GM23338 (cell line): Measurements from ENCODE around the gene OR10G7. TPM values are rescaled to one million over a fixed set of nuclear protein-coding genes. Genes with fewer than 3 reads are reported as not detected.

Experiments
- JUNB ChIP-seq: IDR thresholded peaks from one replicate; pipeline ENCODE4 v1.6.1; 2016; ENCODE audit warnings: antibody characterized with exemption; ENCODE audit not compliant: unreplicated experiment
- POLR2AphosphoS5 ChIP-seq: IDR thresholded peaks from 2 replicates; pipeline ENCODE4 v1.6.1; 2016; ENCODE audit warnings: antibody characterized with exemption, low read depth
- ZNF114 ChIP-seq: fragments of 250-450 bp; sonication (Bioruptor Pico); IDR thresholded peaks from 2 replicates; pipeline ENCODE4 v1.5.0; 2020; ENCODE audit warnings: mild to moderate bottlenecking, moderate library complexity
- polyA plus RNA-seq: library from polyadenylated mRNA; unstranded; fragments of >200 nt; fragmentation: Nextera tagmentation; extraction: Ambion mirVana; gene quantifications from 2 replicates; pipeline ENCODE4 v1.2.1, GENCODE V29; 2016
- total RNA-seq: library from RNA; depleted of rRNA; stranded (reverse); fragments of >200 nt; shearing (Covaris generic); gene quantifications from 2 replicates; pipeline ENCODE4 v1.2.3, GENCODE V29; 2014; rRNA removed
- TF ChIP-seq, protein P1 (sequence below): fragments of 250-450 bp; sonication (Bioruptor Pico); IDR thresholded peaks from 2 replicates; pipeline ENCODE4 v1.5.0; 2020; ENCODE audit warnings: mild to moderate bottlenecking, moderate library complexity
- TF ChIP-seq, protein P2 (sequence below): IDR thresholded peaks from 2 replicates; pipeline ENCODE4 v1.6.1; 2016; ENCODE audit warnings: antibody characterized with exemption

The OR10G7 gene
- total and polyA plus RNA-seq, 2 experiments from 2014 or later = not detected

DNA sequence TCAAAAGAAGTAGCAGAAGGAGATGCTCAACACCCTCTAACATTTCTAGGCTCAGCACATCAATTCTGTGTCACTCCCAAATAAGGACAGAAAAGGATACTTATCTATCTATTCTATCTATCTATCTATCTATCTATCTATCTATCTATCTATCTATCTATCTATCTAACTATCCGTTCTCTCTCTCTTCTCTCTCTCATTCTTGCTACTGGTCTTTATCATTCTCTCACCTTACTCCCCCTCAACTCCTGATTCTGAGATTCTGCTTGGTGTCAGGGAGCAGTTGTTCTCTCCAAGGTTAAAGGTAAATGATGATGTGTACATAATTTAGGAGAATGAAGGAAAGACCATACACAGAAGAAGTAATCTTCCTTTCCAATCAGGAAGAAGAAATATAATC lies 46.0 kb downstream of the OR10G7 start, which contains the start of gene OR10G6 (continued):
- TF ChIP-seq, protein P1, sequence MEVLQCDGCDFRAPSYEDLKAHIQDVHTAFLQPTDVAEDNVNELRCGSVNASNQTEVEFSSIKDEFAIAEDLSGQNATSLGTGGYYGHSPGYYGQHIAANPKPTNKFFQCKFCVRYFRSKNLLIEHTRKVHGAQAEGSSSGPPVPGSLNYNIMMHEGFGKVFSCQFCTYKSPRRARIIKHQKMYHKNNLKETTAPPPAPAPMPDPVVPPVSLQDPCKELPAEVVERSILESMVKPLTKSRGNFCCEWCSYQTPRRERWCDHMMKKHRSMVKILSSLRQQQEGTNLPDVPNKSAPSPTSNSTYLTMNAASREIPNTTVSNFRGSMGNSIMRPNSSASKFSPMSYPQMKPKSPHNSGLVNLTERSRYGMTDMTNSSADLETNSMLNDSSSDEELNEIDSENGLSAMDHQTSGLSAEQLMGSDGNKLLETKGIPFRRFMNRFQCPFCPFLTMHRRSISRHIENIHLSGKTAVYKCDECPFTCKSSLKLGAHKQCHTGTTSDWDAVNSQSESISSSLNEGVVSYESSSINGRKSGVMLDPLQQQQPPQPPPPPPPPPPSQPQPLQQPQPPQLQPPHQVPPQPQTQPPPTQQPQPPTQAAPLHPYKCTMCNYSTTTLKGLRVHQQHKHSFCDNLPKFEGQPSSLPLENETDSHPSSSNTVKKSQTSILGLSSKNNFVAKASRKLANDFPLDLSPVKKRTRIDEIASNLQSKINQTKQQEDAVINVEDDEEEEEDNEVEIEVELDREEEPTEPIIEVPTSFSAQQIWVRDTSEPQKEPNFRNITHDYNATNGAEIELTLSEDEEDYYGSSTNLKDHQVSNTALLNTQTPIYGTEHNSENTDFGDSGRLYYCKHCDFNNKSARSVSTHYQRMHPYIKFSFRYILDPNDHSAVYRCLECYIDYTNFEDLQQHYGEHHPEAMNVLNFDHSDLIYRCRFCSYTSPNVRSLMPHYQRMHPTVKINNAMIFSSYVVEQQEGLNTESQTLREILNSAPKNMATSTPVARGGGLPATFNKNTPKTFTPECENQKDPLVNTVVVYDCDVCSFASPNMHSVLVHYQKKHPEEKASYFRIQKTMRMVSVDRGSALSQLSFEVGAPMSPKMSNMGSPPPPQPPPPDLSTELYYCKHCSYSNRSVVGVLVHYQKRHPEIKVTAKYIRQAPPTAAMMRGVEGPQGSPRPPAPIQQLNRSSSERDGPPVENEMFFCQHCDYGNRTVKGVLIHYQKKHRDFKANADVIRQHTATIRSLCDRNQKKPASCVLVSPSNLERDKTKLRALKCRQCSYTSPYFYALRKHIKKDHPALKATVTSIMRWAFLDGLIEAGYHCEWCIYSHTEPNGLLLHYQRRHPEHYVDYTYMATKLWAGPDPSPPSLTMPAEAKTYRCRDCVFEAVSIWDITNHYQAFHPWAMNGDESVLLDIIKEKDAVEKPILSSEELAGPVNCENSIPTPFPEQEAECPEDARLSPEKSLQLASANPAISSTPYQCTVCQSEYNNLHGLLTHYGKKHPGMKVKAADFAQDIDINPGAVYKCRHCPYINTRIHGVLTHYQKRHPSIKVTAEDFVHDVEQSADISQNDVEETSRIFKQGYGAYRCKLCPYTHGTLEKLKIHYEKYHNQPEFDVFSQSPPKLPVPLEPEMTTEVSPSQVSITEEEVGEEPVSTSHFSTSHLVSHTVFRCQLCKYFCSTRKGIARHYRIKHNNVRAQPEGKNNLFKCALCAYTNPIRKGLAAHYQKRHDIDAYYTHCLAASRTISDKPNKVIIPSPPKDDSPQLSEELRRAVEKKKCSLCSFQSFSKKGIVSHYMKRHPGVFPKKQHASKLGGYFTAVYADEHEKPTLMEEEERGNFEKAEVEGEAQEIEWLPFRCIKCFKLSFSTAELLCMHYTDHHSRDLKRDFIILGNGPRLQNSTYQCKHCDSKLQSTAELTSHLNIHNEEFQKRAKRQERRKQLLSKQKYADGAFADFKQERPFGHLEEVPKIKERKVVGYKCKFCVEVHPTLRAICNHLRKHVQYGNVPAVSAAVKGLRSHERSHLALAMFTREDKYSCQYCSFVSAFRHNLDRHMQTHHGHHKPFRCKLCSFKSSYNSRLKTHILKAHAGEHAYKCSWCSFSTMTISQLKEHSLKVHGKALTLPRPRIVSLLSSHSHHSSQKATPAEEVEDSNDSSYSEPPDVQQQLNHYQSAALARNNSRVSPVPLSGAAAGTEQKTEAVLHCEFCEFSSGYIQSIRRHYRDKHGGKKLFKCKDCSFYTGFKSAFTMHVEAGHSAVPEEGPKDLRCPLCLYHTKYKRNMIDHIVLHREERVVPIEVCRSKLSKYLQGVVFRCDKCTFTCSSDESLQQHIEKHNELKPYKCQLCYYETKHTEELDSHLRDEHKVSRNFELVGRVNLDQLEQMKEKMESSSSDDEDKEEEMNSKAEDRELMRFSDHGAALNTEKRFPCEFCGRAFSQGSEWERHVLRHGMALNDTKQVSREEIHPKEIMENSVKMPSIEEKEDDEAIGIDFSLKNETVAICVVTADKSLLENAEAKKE (CRISPR knock-in tag) = no peak
- TF ChIP-seq, protein P2, sequence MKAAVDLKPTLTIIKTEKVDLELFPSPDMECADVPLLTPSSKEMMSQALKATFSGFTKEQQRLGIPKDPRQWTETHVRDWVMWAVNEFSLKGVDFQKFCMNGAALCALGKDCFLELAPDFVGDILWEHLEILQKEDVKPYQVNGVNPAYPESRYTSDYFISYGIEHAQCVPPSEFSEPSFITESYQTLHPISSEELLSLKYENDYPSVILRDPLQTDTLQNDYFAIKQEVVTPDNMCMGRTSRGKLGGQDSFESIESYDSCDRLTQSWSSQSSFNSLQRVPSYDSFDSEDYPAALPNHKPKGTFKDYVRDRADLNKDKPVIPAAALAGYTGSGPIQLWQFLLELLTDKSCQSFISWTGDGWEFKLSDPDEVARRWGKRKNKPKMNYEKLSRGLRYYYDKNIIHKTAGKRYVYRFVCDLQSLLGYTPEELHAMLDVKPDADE = no peak
- no peak for TF ChIP-seq POLR2AphosphoS5
- TF ChIP-seq ZNF114 (CRISPR knock-in tag) = no peak
- TF ChIP-seq JUNB = no peak

Other genes starting within 250 kb of the OR10G7 start
- gene OR6M1, start 235.0 kb downstream of the OR10G7 start, total RNA-seq = not detected in 2 replicates
- not detected in 2 replicates for gene OR6M1, start 235.0 kb downstream of the OR10G7 start, polyA plus RNA-seq
- gene TMEM225, start 155.7 kb downstream of the OR10G7 start, total RNA-seq = not detected in 2 replicates
- gene TMEM225, start 155.7 kb downstream of the OR10G7 start, polyA plus RNA-seq = not detected in 2 replicates
- 0.14 and 0.74 TPM in 2 replicates for gene OR8D4, start 139.2 kb downstream of the OR10G7 start, total RNA-seq
- not detected in 2 replicates for gene OR8D4, start 139.2 kb downstream of the OR10G7 start, polyA plus RNA-seq
- not detected in 2 replicates for gene OR4D5, start 101.7 kb downstream of the OR10G7 start, total RNA-seq
- not detected in 2 replicates for gene OR4D5, start 101.7 kb downstream of the OR10G7 start, polyA plus RNA-seq
- not detected in 2 replicates for gene OR6T1, start 97.5 kb downstream of the OR10G7 start, total RNA-seq
- not detected in 2 replicates for gene OR6T1, start 97.5 kb downstream of the OR10G7 start, polyA plus RNA-seq
- not detected in 2 replicates for gene OR10S1, start 63.5 kb downstream of the OR10G7 start, total RNA-seq
- gene OR10S1, start 63.5 kb downstream of the OR10G7 start, polyA plus RNA-seq = not detected in 2 replicates
- not detected in 2 replicates for gene OR10G6, start 46.2 kb downstream of the OR10G7 start, total RNA-seq
- gene OR10G6, start 46.2 kb downstream of the OR10G7 start, polyA plus RNA-seq = not detected in 2 replicates
- gene OR10G4, start 28.3 kb downstream of the OR10G7 start, total RNA-seq = not detected in 2 replicates
- gene OR10G4, start 28.3 kb downstream of the OR10G7 start, polyA plus RNA-seq = not detected in 2 replicates
- not detected in 2 replicates for gene OR10G9, start 18.3 kb downstream of the OR10G7 start, total RNA-seq
- gene OR10G9, start 18.3 kb downstream of the OR10G7 start, polyA plus RNA-seq = not detected in 2 replicates
- not detected in 2 replicates for gene OR10G8, start 14.5 kb downstream of the OR10G7 start, total RNA-seq
- gene OR10G8, start 14.5 kb downstream of the OR10G7 start, polyA plus RNA-seq = not detected in 2 replicates
- 13.5 and 15.2 TPM in 2 replicates for gene VWA5A, start 74.1 kb upstream of the OR10G7 start, total RNA-seq
- 10.0 and 10.4 TPM in 2 replicates for gene VWA5A, start 74.1 kb upstream of the OR10G7 start, polyA plus RNA-seq
- not detected in 2 replicates for gene OR10D3, start 142.0 kb upstream of the OR10G7 start, total RNA-seq
- gene OR10D3, start 142.0 kb upstream of the OR10G7 start, polyA plus RNA-seq = not detected in 2 replicates
- gene OR8G1, start 199.8 kb upstream of the OR10G7 start, total RNA-seq = not detected in 2 replicates
- gene OR8G1, start 199.8 kb upstream of the OR10G7 start, polyA plus RNA-seq = not detected in 2 replicates
- gene OR8G5, start 215.1 kb upstream of the OR10G7 start, total RNA-seq = not detected in 2 replicates
- gene OR8G5, start 215.1 kb upstream of the OR10G7 start, polyA plus RNA-seq = not detected in 2 replicates